ENCODE results near the gene KIAA0930. TPM values are rescaled to one million over a fixed set of nuclear protein-coding genes. Genes with fewer than 3 reads are reported as not detected.

KIAA0930 gene
- polyA plus RNA-seq, 1 of the 3 experiments (the other 2 are of a cell fraction): 80.8 TPM

GRCh38 chr22:45169591-45170466, 70.9 kb downstream of the KIAA0930 start:
- no peak overlapping the region for H3K4me3 ChIP-seq (ENCODE audit: low read depth in 2 of 2, low read length in 1 of 2)
- H3K9me3 ChIP-seq: no peaks in the 10 kb centered on the region
- peaks cover 95% of the 10 kb centered on the region for H3K79me2 ChIP-seq (ENCODE audit: insufficient read depth)
- 90% methylated on average over 16 of the region's 19 CpGs for WGBS (ENCODE audit: low lambda C conversion rate)
- no peak for DNase-seq
- H3F3A ChIP-seq (replicated peaks; ENCODE audit: insufficient read depth): peaks cover 4% of the 10 kb centered on the region
- H3K27ac ChIP-seq (ENCODE audit: low read depth in 2 of 2, low read length in 1 of 2): no peak overlapping the region; a peak in 1 of 4 replicates
- POLR2A ChIA-PET: no interaction called here
- H3K4me2 ChIP-seq: no peak overlapping the region
- peaks cover 59 to 73% of the 10 kb centered on the region in 2 experiments for H3K36me3 ChIP-seq (replicated peaks in 1 of 2; ENCODE audit: control insufficient read depth in 1 of 2, insufficient read depth in 2 of 2, low read length in 1 of 2)
- peaks cover 6 to 7% of the 10 kb centered on the region in 2 experiments; a peak in 3 of 4 replicates for H3K4me1 ChIP-seq (ENCODE audit: control insufficient read depth in 1 of 2, insufficient read depth in 2 of 2, low read depth in 1 of 2, low read length in 1 of 2)
- TF ChIP-seq FOXJ3 (CRISPR knock-in tag; IDR thresholded peaks at IDR 0.05): no peak
- no peak for TF ChIP-seq SIN3A (IDR thresholded peaks at IDR 0.05; ENCODE audit: borderline replicate concordance, low read depth, low read length)
- no peak for TF ChIP-seq NFIC (IDR thresholded peaks at IDR 0.05; ENCODE audit: borderline replicate concordance)
- no peak for TF ChIP-seq GATA2 (CRISPR knock-in tag; IDR thresholded peaks at IDR 0.05)
- no peak for TF ChIP-seq ELF1 (IDR thresholded peaks at IDR 0.05)
- H3K27me3 ChIP-seq (ENCODE audit: insufficient read depth): no peaks in the 10 kb centered on the region
- H3K9ac ChIP-seq: no peak overlapping the region
- H4K20me1 ChIP-seq (ENCODE audit: insufficient read depth): peaks cover 19% of the 10 kb centered on the region
- CTCF ChIA-PET: interaction anchor here (0.9 kb wide), 1 partner anchor 67 kb away, joined by 3 read pairs; no protein-coding TSS in a partner anchor
- H3K9me2 ChIP-seq: no peaks in the 10 kb centered on the region
- no peak overlapping the region for H2AFZ ChIP-seq (ENCODE audit: low read depth)

DNA sequence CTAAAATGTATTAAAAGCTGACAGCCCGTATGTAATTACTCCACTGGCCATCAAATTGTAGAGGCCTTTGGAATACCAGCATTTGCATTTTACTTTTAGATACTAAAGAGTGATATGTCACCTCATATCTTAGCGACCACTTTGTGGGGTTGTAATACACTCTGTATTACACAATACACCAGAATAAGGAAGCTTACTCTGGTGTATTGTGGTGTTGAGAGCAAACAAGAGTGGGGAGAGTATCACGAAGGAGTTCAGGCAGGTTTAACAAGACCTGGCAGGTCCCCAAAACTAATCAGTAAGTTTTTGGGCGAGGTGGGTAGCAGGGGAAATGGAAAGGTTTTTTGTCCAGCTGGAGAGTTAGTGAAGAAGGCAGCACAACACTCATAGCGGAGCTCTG, 73.8 kb downstream of the KIAA0930 start:
- Histone ChIP-seq H2AFZ (ENCODE audit: low read depth) (no peak overlapping the region), H3K27ac (ENCODE audit: low read depth in 2 of 2, low read length in 1 of 2) (no peak overlapping the region), H3F3A (replicated peaks; ENCODE audit: insufficient read depth) (peaks cover 4% of the 10 kb centered on the region), H3K4me2 (no peak overlapping the region), H3K79me2 (ENCODE audit: insufficient read depth) (peaks cover 94% of the 10 kb centered on the region), H3K4me1 (ENCODE audit: control insufficient read depth in 1 of 2, insufficient read depth in 2 of 2, low read depth in 1 of 2, low read length in 1 of 2) (peaks cover 12 to 14% of the 10 kb centered on the region in 2 experiments; a peak in 3 of 4 replicates), H3K9ac (no peak overlapping the region), H3K36me3 (replicated peaks in 1 of 2; ENCODE audit: control insufficient read depth in 1 of 2, insufficient read depth in 2 of 2, low read length in 1 of 2) (peaks cover 40 to 48% of the 10 kb centered on the region in 2 experiments), H3K4me3 (ENCODE audit: low read depth in 2 of 2, low read length in 1 of 2) (no peak overlapping the region), H4K20me1 (ENCODE audit: insufficient read depth) (peaks cover 14% of the 10 kb centered on the region; the same call in 1 of the 2 replicates), H3K9me3 (no peaks in the 10 kb centered on the region), H3K27me3 (ENCODE audit: insufficient read depth) (no peaks in the 10 kb centered on the region), H3K9me2 (no peaks in the 10 kb centered on the region)
- DNase-seq: no peak
- TF ChIP-seq, protein P1, sequence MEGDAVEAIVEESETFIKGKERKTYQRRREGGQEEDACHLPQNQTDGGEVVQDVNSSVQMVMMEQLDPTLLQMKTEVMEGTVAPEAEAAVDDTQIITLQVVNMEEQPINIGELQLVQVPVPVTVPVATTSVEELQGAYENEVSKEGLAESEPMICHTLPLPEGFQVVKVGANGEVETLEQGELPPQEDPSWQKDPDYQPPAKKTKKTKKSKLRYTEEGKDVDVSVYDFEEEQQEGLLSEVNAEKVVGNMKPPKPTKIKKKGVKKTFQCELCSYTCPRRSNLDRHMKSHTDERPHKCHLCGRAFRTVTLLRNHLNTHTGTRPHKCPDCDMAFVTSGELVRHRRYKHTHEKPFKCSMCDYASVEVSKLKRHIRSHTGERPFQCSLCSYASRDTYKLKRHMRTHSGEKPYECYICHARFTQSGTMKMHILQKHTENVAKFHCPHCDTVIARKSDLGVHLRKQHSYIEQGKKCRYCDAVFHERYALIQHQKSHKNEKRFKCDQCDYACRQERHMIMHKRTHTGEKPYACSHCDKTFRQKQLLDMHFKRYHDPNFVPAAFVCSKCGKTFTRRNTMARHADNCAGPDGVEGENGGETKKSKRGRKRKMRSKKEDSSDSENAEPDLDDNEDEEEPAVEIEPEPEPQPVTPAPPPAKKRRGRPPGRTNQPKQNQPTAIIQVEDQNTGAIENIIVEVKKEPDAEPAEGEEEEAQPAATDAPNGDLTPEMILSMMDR (IDR thresholded peaks at IDR 0.05): no peak
- TF ChIP-seq TEAD4 (IDR thresholded peaks at IDR 0.05; ENCODE audit: borderline replicate concordance, insufficient read depth) (no peak), EZH2phosphoT487 (IDR thresholded peaks at IDR 0.05; ENCODE audit: borderline replicate concordance, low read depth) (no peak), ELF1 (IDR thresholded peaks at IDR 0.05) (no peak), RAD21 (IDR thresholded peaks at IDR 0.05; ENCODE audit: low read length) (no peak), SIN3A (IDR thresholded peaks at IDR 0.05; ENCODE audit: borderline replicate concordance, low read depth, low read length) (no peak), MEF2A (IDR thresholded peaks at IDR 0.05; ENCODE audit: borderline replicate concordance, low read depth) (no peak), USF2 (IDR thresholded peaks at IDR 0.05; ENCODE audit: borderline replicate concordance, low read depth, low read length) (no peak), TAF1 (IDR thresholded peaks at IDR 0.05; ENCODE audit: borderline replicate concordance, low read depth, low read length) (no peak), MXI1 (IDR thresholded peaks at IDR 0.05; ENCODE audit: low read depth, low read length) (no peak), RXRA (IDR thresholded peaks at IDR 0.05; ENCODE audit: borderline replicate concordance, low read depth) (no peak), FOSL2 (IDR thresholded peaks at IDR 0.05; ENCODE audit: borderline replicate concordance, low read depth) (no peak), NFIC (IDR thresholded peaks at IDR 0.05; ENCODE audit: borderline replicate concordance) (no peak)
- POLR2A ChIA-PET: no interaction called here
- WGBS (ENCODE audit: low lambda C conversion rate): 90% methylated on average over 5 of the region's 5 CpGs
- CTCF ChIA-PET: interaction anchor here (1.9 to 5.4 kb wide), 2 partner anchors 42 to 96 kb away, joined by 4 to 28 read pairs; no protein-coding TSS in a partner anchor
